GM21723 (cell line): ENCODE data around the gene DNAH11.

Source experiments
- ATAC-seq: cut with Tn5 transposase; IDR thresholded peaks from one replicate; pipeline ENCODE4 v1.9.1; 2021; ENCODE audit warnings: mild to moderate bottlenecking, moderate library complexity; ENCODE audit not compliant: unreplicated experiment

DNAH11 gene

DNA sequence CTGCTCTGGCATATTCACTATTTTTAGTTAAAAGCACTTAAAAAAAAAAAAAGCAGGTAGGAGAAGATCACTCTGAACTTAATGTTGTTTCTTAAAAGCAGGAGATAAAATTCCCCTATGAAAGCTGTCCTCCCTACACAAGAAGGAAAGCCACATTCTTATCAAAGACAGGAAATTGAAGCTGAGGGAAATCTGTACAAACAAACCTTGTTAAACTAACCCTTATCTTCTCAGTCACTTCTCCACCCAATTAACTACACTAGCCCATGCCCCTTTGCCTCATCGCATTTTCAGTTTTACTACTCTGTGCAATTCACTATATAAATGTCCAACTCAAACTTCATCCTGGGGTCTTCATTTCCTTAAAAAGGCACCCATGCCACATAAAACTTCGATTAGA lies 405.5 kb downstream of the DNAH11 start:
- no peak for ATAC-seq

DNA sequence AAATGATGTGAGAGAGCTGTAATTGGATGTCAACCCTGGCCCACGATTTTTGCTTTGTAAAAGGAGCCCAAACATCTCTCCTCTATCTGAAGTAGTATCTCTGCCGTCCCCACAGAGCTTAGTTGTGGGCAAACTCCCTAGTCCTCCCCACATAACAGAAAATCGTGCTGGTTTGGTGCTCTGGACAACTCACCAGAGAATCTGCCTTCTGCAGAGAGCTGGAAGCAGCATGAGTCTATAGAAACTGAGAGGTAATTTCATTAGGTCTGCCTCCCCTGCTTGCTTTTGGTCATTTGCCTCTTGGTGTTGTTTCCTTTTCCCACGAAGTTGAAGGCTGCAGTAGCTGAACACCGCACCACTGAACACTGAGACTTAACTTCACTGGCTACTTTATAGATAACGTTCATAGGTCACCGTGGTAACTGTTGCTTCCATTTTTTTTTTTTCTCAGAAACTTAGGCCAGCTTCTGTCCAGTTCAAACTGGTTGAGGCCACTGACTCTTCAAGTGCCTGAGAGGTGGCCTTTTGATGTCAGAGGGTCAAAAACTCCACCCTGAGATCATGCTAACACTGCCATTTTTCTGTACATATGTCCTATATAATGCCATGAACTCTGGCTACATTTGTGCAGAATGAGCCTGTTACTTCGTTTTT lies 406.2 kb downstream of the DNAH11 start:
- no peak for ATAC-seq
